Endothelial cell of coronary artery (primary cell): Measurements from ENCODE around the gene PKDREJ. TPM values are rescaled to one million over a fixed set of nuclear protein-coding genes. Genes with fewer than 3 reads are reported as not detected.

ENCODE experiments used
- total RNA-seq: library from RNA; depleted of rRNA; stranded (reverse); fragments of >200 nt; gene quantifications from 2 replicates; pipeline ENCODE4 v1.2.3, GENCODE V29; 2014

PKDREJ gene
- under 0.01 TPM in 1 of 2 replicates, not detected in the other for total RNA-seq

GRCh38 chr22:46263216-46263590 is at the start of gene PKDREJ:
PKDREJ (minus strand) TSS chr22:46263343; CDS start chr22:46263322, 21 bp downstream.

GRCh38 chr22:46296257-46297150 is 33.4 kb upstream of the PKDREJ start, which contains the start of gene GTSE1:
GTSE1 (plus strand) TSS chr22:46296870; CDS start chr22:46297401, 531 bp downstream.

GRCh38 chr22:46267431-46268279 is 4.5 kb upstream of the PKDREJ start, which contains the start of gene TTC38:
TTC38 (plus strand) TSS chr22:46268008; CDS start chr22:46268040, 32 bp downstream.

GRCh38 chr22:46250035-46250782 is 12.9 kb downstream of the PKDREJ start, which contains the start of gene CDPF1:
CDPF1 (minus strand) TSS chr22:46250293; CDS start chr22:46248284, 2,009 bp downstream.

Other genes starting within 250 kb of the PKDREJ start
- 5.4 and 10.2 TPM in 2 replicates for gene PPARA, start 112.8 kb downstream of the PKDREJ start, total RNA-seq
- 6.1 and 9.1 TPM in 2 replicates for gene CDPF1, start 13.1 kb downstream of the PKDREJ start, total RNA-seq
- gene TTC38, start 4.7 kb upstream of the PKDREJ start, total RNA-seq = 21.6 and 27.2 TPM in 2 replicates
- gene GTSE1, start 33.5 kb upstream of the PKDREJ start, total RNA-seq = 3.6 and 8.3 TPM in 2 replicates
- 35.1 and 36.0 TPM in 2 replicates for gene TRMU, start 72.4 kb upstream of the PKDREJ start, total RNA-seq